HepG2 (cell line): Measurements from ENCODE around the gene HOXD9. TPM values are rescaled to one million over a fixed set of nuclear protein-coding genes. Genes with fewer than 3 reads are reported as not detected.

Source experiments
- CREM ChIP-seq, 2 experiments: sonication (generic) in 1 of 2; formaldehyde crosslinking in 1 of 2; IDR thresholded peaks; 2 replicates each; pipeline versions ENCODE4 v1.4.0 to v1.6.1; 2016 to 2020; ENCODE audit warnings: antibody characterized with exemption in 1 of 2, mild to moderate bottlenecking in 1 of 2, missing genetic modification reagents in 1 of 2
- ELF4 ChIP-seq: sonication (generic); formaldehyde crosslinking; IDR thresholded peaks from 2 replicates; pipeline ENCODE4 v1.5.0; 2020; ENCODE audit warnings: missing genetic modification reagents, mild to moderate bottlenecking, moderate library complexity, borderline replicate concordance
- FOXK1 ChIP-seq: sonication (generic); formaldehyde crosslinking; IDR thresholded peaks from 2 replicates; pipeline ENCODE4 v1.4.0; 2020; ENCODE audit warnings: low read depth, missing genetic modification reagents, borderline replicate concordance
- GZF1 ChIP-seq: sonication (generic); formaldehyde crosslinking; IDR thresholded peaks from 2 replicates; pipeline ENCODE4 v1.5.1; 2020; ENCODE audit warnings: mild to moderate bottlenecking, missing genetic modification reagents
- HIVEP1 ChIP-seq: sonication (generic); formaldehyde crosslinking; IDR thresholded peaks from 2 replicates; pipeline ENCODE4 v1.4.0; 2020; ENCODE audit warnings: mild to moderate bottlenecking, missing genetic modification reagents
- HNRNPLL ChIP-seq: fragments of 200-400 bp; formaldehyde crosslinking; IDR thresholded peaks from 2 replicates; pipeline ENCODE4 v1.6.1; 2017; ENCODE audit warnings: mild to moderate bottlenecking, low read depth, low read length; ENCODE audit not compliant: poor library complexity, severe bottlenecking
- KLF13 ChIP-seq: sonication (generic); formaldehyde crosslinking; IDR thresholded peaks from 2 replicates; pipeline ENCODE4 v1.4.0; 2020; ENCODE audit warnings: mild to moderate bottlenecking, missing genetic modification reagents
- MAF1 ChIP-seq: sonication (generic); formaldehyde crosslinking; IDR thresholded peaks from 2 replicates; pipeline ENCODE4 v1.5.0; 2020; ENCODE audit warnings: missing genetic modification reagents, borderline replicate concordance
- MAFK ChIP-seq, 2 experiments: IDR thresholded peaks in 1 of 2; conservative IDR thresholded peaks in 1 of 2; 2 replicates each; pipeline ENCODE4 v1.6.1; 2011; ENCODE audit warnings: improper control_type of control experiment in 2 of 2, low read length in 2 of 2
- NR3C1 ChIP-seq: sonication (generic); formaldehyde crosslinking; IDR thresholded peaks from 2 replicates; pipeline ENCODE4 v1.4.0; 2020; ENCODE audit warnings: missing genetic modification reagents
- SATB2 ChIP-seq: sonication (generic); formaldehyde crosslinking; IDR thresholded peaks from 2 replicates; pipeline ENCODE4 v1.5.0; 2020; ENCODE audit warnings: missing genetic modification reagents
- TBX2 ChIP-seq: sonication (generic); formaldehyde crosslinking; IDR thresholded peaks from 2 replicates; pipeline ENCODE4 v1.5.0; 2020; ENCODE audit warnings: missing genetic modification reagents, mild to moderate bottlenecking, borderline replicate concordance
- THAP7 ChIP-seq: sonication (generic); formaldehyde crosslinking; IDR thresholded peaks from 2 replicates; pipeline ENCODE4 v1.8.1; 2023; ENCODE audit warnings: mild to moderate bottlenecking, missing genetic modification reagents
- ZKSCAN1 ChIP-seq: fragments of 150-350 bp; IDR thresholded peaks from 2 replicates; pipeline ENCODE4 v1.6.1; 2014; ENCODE audit warnings: low read length
- ZNF101 ChIP-seq: sonication (generic); formaldehyde crosslinking; IDR thresholded peaks from 2 replicates; pipeline ENCODE4 v1.4.0; 2020; ENCODE audit warnings: mild to moderate bottlenecking, low read depth, missing genetic modification reagents, borderline replicate concordance
- ZNF235 ChIP-seq: sonication (generic); formaldehyde crosslinking; IDR thresholded peaks from 2 replicates; pipeline ENCODE4 v1.8.1; 2023; ENCODE audit warnings: mild to moderate bottlenecking, missing genetic modification reagents, borderline replicate concordance
- ZNF780A ChIP-seq: sonication (generic); formaldehyde crosslinking; IDR thresholded peaks from 2 replicates; pipeline ENCODE4 v1.8.0; 2022; ENCODE audit warnings: mild to moderate bottlenecking, missing genetic modification reagents, moderate library complexity
- ZNF850 ChIP-seq: sonication (generic); formaldehyde crosslinking; conservative IDR thresholded peaks from 2 replicates; pipeline ENCODE4 v1.9.0; 2021; ENCODE audit warnings: mild to moderate bottlenecking, missing genetic modification reagents
- ZNF879 ChIP-seq: sonication (generic); formaldehyde crosslinking; IDR thresholded peaks from 2 replicates; pipeline ENCODE4 v1.8.1; 2023; ENCODE audit warnings: missing genetic modification reagents
- polyA plus RNA-seq, 8 experiments: library from polyadenylated mRNA; depleted of rRNA in 3 of 8; stranded (reverse) in 7 of 8; unstranded in 1 of 8; fragments of >200 nt; fragmentation: Illumina TruSeq in 4 of 8; extraction: Trizol in 4 of 8; gene quantifications; 2 replicates each; pipeline versions ENCODE4 v1.2.1 to v1.2.3, GENCODE V29; 2011 to 2016; ENCODE audit warnings: low read depth in 4 of 8, missing spikeins in 1 of 8, mixed read lengths in 1 of 8; ENCODE audit not compliant: insufficient read depth in 1 of 8
- total RNA-seq, 5 experiments: library from RNA; depleted of rRNA; stranded (reverse); fragments of >200 nt; fragmentation: Illumina TruSeq; extraction: Trizol; gene quantifications; 2 replicates each; pipeline ENCODE4 v1.2.3, GENCODE V29; 2016; ENCODE audit warnings: low read depth in 1 of 5
- TF ChIP-seq, protein P1 (sequence below): sonication (generic); formaldehyde crosslinking; IDR thresholded peaks from 2 replicates; pipeline ENCODE4 v1.4.0; 2020; ENCODE audit warnings: missing genetic modification reagents, borderline replicate concordance
- TF ChIP-seq, protein P2 (sequence below): IDR thresholded peaks from 2 replicates; pipeline ENCODE4 v1.6.1; 2016; ENCODE audit warnings: mild to moderate bottlenecking
- TF ChIP-seq, protein P3 (sequence below): sonication (generic); formaldehyde crosslinking; IDR thresholded peaks from 2 replicates; pipeline ENCODE4 v1.4.0; 2020; ENCODE audit warnings: missing genetic modification reagents

The HOXD9 gene
- total and polyA plus RNA-seq, 2 of the 13 experiments (the other 11 are each of a cell fraction or from before 2014, with no cell fraction given): not detected

DNA sequence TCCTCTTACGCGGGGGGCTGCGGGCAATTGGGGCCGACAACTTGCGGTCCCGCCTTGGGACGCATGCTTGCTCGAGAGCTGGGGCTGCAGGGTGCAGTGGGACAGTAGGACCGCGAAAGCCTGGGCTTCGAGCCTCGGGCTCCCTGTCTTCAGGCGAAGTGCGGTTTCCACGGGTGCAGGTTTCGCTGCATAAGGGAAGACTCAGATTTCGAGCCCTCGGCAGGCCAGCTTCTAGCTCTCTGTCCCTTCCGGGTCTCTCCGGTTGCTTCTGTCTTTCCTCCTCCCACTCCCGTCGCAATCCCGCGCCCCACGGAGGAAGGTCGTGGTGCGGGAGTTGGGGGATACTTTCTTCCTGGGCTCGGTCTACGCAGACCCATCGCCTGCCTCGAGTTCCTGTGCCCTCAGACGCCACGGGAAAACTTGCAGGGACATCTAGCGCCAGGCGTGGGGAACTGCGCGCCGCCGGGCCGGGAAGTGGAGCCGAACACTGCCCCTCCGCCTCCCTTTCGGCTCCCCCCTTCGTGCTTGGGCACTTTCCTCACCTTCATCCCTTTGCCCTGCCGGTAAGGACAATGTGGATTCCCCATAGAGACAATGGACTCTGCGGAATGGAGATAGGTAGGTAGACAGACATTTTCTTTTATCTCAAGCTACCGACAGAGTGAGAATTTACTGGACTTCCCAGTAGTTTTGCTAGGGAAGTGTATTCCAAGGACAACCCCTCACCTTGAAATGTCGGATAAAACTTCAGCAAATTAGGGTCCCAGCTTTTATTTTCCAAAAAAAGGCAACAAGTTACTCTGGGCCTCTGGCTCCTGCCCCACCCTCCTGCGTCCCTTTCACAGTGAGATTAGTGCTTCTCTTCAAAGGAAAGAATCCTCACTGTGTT, 34.2 kb upstream of the HOXD9 start (continued):
- TF ChIP-seq, protein P1, sequence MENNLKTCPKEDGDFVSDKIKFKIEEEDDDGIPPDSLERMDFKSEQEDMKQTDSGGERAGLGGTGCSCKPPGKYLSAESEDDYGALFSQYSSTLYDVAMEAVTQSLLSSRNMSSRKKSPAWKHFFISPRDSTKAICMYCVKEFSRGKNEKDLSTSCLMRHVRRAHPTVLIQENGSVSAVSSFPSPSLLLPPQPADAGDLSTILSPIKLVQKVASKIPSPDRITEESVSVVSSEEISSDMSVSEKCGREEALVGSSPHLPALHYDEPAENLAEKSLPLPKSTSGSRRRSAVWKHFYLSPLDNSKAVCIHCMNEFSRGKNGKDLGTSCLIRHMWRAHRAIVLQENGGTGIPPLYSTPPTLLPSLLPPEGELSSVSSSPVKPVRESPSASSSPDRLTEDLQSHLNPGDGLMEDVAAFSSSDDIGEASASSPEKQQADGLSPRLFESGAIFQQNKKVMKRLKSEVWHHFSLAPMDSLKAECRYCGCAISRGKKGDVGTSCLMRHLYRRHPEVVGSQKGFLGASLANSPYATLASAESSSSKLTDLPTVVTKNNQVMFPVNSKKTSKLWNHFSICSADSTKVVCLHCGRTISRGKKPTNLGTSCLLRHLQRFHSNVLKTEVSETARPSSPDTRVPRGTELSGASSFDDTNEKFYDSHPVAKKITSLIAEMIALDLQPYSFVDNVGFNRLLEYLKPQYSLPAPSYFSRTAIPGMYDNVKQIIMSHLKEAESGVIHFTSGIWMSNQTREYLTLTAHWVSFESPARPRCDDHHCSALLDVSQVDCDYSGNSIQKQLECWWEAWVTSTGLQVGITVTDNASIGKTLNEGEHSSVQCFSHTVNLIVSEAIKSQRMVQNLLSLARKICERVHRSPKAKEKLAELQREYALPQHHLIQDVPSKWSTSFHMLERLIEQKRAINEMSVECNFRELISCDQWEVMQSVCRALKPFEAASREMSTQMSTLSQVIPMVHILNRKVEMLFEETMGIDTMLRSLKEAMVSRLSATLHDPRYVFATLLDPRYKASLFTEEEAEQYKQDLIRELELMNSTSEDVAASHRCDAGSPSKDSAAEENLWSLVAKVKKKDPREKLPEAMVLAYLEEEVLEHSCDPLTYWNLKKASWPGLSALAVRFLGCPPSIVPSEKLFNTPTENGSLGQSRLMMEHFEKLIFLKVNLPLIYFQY: no peak
- TF ChIP-seq HNRNPLL (peak; percentile 67), SATB2 (CRISPR knock-in tag) (no peak), ZKSCAN1 (0 out of 2 replicates have a peak, but pooled peaks have one; percentile 37), HIVEP1 (peak; percentile 55; the same call in 1 of the 2 replicates), FOXK1 (CRISPR knock-in tag) (no peak), KLF13 (no peak), ELF4 (CRISPR knock-in tag) (no peak), MAF1 (CRISPR knock-in tag) (peak; percentile 79; the same call in 1 of the 2 replicates), ZNF780A (CRISPR knock-in tag) (no peak), ZNF101 (CRISPR knock-in tag) (no peak), THAP7 (CRISPR knock-in tag) (peak; percentile 79; the same call in 1 of the 2 replicates), CREM (IDR thresholded peaks at IDR 0.05) (no peak), CREM (CRISPR knock-in tag; IDR thresholded peaks at IDR 0.05) (no peak), TBX2 (CRISPR knock-in tag) (peak; percentile 31; the same call in 1 of the 2 replicates), ZNF850 (no peak), ZNF879 (peak; percentile 80; the same call in 1 of the 2 replicates), ZNF235 (0 out of 2 replicates have a peak, but pooled peaks have one; percentile 42), GZF1 (CRISPR knock-in tag) (no peak), NR3C1 (CRISPR knock-in tag) (no peak), MAFK (conservative IDR thresholded peaks at IDR 0.05 in 1 of 2, IDR thresholded peaks at IDR 0.05 in 1 of 2; ENCODE audit: low read length in 2 of 2) (no peak)
- TF ChIP-seq, protein P2, sequence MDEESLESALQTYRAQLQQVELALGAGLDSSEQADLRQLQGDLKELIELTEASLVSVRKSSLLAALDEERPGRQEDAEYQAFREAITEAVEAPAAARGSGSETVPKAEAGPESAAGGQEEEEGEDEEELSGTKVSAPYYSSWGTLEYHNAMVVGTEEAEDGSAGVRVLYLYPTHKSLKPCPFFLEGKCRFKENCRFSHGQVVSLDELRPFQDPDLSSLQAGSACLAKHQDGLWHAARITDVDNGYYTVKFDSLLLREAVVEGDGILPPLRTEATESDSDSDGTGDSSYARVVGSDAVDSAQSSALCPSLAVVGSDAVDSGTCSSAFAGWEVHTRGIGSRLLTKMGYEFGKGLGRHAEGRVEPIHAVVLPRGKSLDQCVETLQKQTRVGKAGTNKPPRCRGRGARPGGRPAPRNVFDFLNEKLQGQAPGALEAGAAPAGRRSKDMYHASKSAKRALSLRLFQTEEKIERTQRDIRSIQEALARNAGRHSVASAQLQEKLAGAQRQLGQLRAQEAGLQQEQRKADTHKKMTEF (CRISPR knock-in tag): peak; percentile 44; the same call in 1 of the 2 replicates
- TF ChIP-seq, protein P3, sequence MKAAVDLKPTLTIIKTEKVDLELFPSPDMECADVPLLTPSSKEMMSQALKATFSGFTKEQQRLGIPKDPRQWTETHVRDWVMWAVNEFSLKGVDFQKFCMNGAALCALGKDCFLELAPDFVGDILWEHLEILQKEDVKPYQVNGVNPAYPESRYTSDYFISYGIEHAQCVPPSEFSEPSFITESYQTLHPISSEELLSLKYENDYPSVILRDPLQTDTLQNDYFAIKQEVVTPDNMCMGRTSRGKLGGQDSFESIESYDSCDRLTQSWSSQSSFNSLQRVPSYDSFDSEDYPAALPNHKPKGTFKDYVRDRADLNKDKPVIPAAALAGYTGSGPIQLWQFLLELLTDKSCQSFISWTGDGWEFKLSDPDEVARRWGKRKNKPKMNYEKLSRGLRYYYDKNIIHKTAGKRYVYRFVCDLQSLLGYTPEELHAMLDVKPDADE: no peak
